Testis (tissue), 3 donors: ENCODE data around the gene PRKAG1. TPM values are rescaled to one million over a fixed set of nuclear protein-coding genes. Genes with fewer than 3 reads are reported as not detected.

Experiments used
- DNase-seq: peaks from one replicate; pipeline ENCODE4 v3.0.0-alpha.2; 2019
- H3K27ac ChIP-seq, 2 donors: fragments of 200-600 bp; sonication (generic); one replicate each; pipeline ENCODE4 v1.5.1; 2019
- H3K27me3 ChIP-seq: fragments of 200-600 bp; sonication (generic); one replicate; pipeline ENCODE4 v1.5.1; 2019
- H3K36me3 ChIP-seq: fragments of 200-600 bp; sonication (generic); one replicate; pipeline ENCODE4 v1.5.1; 2017; ENCODE audit warnings: low read depth; ENCODE audit errors: missing control alignments
- H3K4me1 ChIP-seq: fragments of 200-600 bp; sonication (generic); one replicate; pipeline ENCODE4 v1.5.1; 2019
- H3K4me3 ChIP-seq, 2 donors: fragments of 200-600 bp; sonication (generic); one replicate each; pipeline ENCODE4 v1.5.1; 2017 to 2019
- H3K9me3 ChIP-seq: fragments of 200-600 bp; sonication (generic); one replicate; pipeline ENCODE4 v1.5.1; 2017
- POLR2A ChIP-seq: fragments of 450-650 bp; IDR thresholded peaks from one replicate; pipeline ENCODE4 v1.6.1; 2017; ENCODE audit warnings: antibody characterized with exemption, mild to moderate bottlenecking, moderate library complexity
- WGBS, 2 donors: methylation state at CpG; one replicate each; pipeline ENCODE4 v1.1.5; 2018; 5-methylcytosine and 5-hydroxymethylcytosine counted together
- intact Hi-C: fragments of 100-400 bp; cut with DNase I; formaldehyde crosslinking; loops from one replicate; pipeline ENCODE4 v1.15.1; 2023; ENCODE audit warnings: low total_unique reads
- polyA plus RNA-seq: library from polyadenylated mRNA; stranded (reverse); fragments of 350-450 nt; fragmentation: Illumina TruSeq; extraction: RNeasy Lipid Tissue Mini Kit (QIAGEN cat#74804); gene quantifications from one replicate; pipeline ENCODE4 v1.2.3, GENCODE V29; 2014; ENCODE audit warnings: low read depth, low replicate concordance; ENCODE audit not compliant: insufficient read depth
- total RNA-seq, 2 donors: library from RNA; depleted of rRNA; stranded (reverse); fragments of >200 nt; gene quantifications; one replicate each; pipeline ENCODE4 v1.2.3, GENCODE V29; 2016
- TF ChIP-seq, protein P1 (sequence below), 3 experiments: fragments of 450-650 bp in 2 of 3; fragments of 200-600 bp in 1 of 3; sonication (generic) in 1 of 3; IDR thresholded peaks; one replicate each; pipeline ENCODE4 v1.5.1; 2016 to 2019; ENCODE audit warnings: antibody characterized with exemption in 3 of 3, mild to moderate bottlenecking in 2 of 3, moderate library complexity in 1 of 3

PRKAG1 gene
- total and polyA plus RNA-seq, 3 donors from 2014 or later, result 52.7 to 80.7 (median 59.6) TPM

DNA sequence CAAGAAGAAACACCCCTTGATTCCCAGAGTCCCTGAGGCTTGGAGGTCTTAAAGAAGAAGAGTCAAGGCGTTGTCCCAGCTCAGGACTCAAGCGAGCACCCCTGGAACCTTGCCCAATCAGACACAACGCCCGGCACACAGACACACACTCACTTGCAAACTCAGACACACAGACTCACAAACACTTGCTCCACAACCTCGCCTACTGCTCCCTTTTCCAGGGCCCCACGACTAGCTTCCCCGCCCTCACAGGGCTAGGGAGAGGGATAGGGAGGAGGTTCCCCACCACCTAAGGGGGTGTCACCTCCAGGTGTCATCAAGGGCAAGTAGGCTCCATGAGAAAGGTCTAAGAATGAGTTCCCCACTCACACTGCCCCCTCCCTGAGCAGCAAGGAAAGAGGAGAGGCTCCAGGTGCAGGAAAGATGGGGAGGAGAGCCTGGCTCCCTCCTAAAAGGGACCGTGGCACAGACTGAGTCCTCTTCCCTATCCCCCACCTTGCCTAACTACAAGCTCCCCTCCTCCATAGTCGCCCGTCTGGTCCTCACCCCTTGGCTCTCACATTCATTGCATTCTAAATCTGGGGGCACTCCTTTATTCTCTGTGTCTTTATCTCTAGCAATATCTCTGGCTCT lies 47.8 kb downstream of the PRKAG1 start:
- intact Hi-C loops, result no loop called here
- no peak for DNase-seq
- Histone ChIP-seq H3K36me3 (no peaks in the 10 kb centered on the region), H3K4me1 (peaks cover 12% of the 10 kb centered on the region), H3K9me3 (no peaks in the 10 kb centered on the region), H3K27me3 (no peaks in the 10 kb centered on the region), H3K4me3 (no peak overlapping the region), H3K27ac (no peak overlapping the region)
- TF ChIP-seq, protein P1, sequence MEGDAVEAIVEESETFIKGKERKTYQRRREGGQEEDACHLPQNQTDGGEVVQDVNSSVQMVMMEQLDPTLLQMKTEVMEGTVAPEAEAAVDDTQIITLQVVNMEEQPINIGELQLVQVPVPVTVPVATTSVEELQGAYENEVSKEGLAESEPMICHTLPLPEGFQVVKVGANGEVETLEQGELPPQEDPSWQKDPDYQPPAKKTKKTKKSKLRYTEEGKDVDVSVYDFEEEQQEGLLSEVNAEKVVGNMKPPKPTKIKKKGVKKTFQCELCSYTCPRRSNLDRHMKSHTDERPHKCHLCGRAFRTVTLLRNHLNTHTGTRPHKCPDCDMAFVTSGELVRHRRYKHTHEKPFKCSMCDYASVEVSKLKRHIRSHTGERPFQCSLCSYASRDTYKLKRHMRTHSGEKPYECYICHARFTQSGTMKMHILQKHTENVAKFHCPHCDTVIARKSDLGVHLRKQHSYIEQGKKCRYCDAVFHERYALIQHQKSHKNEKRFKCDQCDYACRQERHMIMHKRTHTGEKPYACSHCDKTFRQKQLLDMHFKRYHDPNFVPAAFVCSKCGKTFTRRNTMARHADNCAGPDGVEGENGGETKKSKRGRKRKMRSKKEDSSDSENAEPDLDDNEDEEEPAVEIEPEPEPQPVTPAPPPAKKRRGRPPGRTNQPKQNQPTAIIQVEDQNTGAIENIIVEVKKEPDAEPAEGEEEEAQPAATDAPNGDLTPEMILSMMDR (IDR thresholded peaks at IDR 0.05), result no peak
- no peak for TF ChIP-seq POLR2A
- 23 to 30% methylated on average over 8 to 10 of the region's 10 CpGs for WGBS, 2 donors

DNA sequence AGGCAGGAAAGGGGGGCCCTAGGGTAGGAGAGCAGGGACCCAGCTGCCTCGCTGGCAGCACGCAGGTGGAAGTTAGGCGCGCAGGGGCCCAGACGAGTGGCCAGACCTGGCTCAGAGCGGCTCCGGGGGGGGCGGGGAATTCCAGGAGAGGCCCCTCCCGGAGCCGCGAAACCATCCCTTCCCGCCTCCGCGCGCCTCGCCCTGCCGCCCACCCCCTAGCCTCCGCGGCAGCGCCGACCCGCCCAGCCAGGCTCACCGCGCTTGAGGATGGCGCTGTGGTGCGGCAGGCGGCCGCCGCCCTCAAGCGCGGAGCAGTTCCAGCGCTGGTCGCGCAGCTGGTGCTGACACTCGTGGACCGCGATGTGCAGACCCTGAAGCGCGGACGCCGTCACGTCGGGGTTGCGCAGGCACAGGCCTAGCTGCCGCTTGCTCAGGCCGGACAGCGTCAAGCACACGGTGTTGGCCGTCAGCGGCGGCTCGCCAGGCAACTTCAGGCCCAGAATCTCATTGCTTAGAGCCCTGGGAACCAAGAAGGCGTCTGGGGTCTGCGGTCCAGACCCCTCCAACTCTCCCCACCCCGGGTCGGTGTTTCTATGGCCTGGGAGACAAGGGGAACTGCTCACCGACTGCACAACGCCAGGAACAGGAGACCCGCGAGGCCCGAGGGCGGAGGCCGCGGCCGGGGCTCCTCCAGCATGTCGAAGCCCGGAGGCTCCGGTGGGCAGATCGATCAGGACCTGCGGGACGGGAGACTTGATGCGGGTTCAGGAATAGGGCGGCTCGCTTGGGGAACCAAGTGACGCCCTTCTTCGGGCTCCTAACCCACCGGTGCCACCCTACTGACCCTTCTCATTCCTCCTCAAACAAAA lies 48.5 kb downstream of the PRKAG1 start:
- Histone ChIP-seq H3K27me3 (no peaks in the 10 kb centered on the region), H3K9me3 (no peaks in the 10 kb centered on the region), H3K36me3 (no peaks in the 10 kb centered on the region), H3K4me1 (peaks cover 12% of the 10 kb centered on the region), H3K27ac (no peak overlapping the region), H3K4me3 (peak overlapping the region in 1 of 2 donors; percentile 38)
- no peak for DNase-seq
- no peak for TF ChIP-seq POLR2A
- TF ChIP-seq, protein P1 (IDR thresholded peaks at IDR 0.05), result no peak
- intact Hi-C loops, result no loop called here
- WGBS, 2 donors, result 14 to 22% methylated on average over 30 to 47 of the region's 77 CpGs

DNA sequence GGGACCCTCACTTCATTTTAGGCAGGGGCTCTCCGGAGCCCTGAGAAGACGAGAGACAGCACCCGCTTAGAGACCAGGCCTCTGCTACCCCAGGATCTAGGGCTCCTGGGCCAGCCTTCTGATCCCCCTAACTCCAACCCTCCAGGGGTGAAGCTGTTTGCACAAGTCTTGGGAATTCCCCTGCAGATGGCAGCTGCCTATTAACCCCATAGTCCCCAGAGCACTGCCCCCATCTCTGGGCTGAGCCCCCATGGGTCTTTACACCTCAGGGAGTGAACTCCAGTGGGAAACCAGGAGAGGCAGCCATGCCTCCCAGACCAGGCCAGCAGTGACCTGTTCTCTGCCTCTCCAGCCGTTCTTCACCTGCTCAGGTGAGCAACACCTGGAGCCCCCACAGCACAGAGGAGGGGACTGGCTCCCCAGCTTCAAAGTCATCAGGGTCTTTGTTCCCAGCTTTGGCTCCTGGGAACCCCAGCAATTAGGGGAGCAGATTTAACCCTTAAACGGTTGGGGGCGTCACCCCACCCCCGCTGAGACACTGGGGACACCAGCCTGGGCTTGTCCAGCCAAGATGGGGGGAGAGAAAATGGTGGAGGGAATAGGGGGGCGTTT lies 49.3 kb downstream of the PRKAG1 start:
- no peak for DNase-seq
- H3K4me1 ChIP-seq, result peaks cover 12% of the 10 kb centered on the region
- 56 to 71% methylated on average over 4 to 8 of the region's 8 CpGs for WGBS, 2 donors
- peak overlapping the region in 1 of 2 donors; percentile 38 for H3K4me3 ChIP-seq
- TF ChIP-seq POLR2A, result no peak
- TF ChIP-seq, protein P1 (IDR thresholded peaks at IDR 0.05), result no peak
- H3K9me3 ChIP-seq, result no peaks in the 10 kb centered on the region
- H3K36me3 ChIP-seq, result no peaks in the 10 kb centered on the region
- no peaks in the 10 kb centered on the region for H3K27me3 ChIP-seq
- intact Hi-C loops, result no loop called here
- no peak overlapping the region for H3K27ac ChIP-seq

DNA sequence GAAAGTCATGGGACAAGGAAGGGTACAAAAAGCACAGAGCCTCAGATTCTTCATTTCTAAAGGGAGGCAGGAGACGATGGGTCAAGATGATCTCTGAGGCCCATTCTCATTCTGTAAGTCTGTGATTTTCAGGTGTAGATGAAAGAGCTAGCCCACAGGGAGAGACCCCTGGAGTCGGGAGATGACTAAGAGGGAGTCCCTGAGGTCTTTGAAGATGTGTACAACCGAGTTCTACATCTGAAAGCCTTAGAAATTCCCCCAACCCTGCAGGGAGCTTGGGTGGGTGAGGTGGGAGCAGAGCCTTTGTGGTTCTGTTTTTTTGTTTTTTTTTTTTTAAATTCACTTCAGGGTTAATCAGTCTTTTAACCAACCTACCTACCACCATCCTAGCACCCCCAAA lies 50.1 kb downstream of the PRKAG1 start:
- intact Hi-C loops, result no loop called here
- Histone ChIP-seq H3K9me3 (no peaks in the 10 kb centered on the region), H3K27ac (no peak overlapping the region), H3K4me1 (peaks cover 12% of the 10 kb centered on the region), H3K27me3 (no peaks in the 10 kb centered on the region), H3K4me3 (no peak overlapping the region), H3K36me3 (no peaks in the 10 kb centered on the region)
- TF ChIP-seq, protein P1 (IDR thresholded peaks at IDR 0.05), result no peak
- DNase-seq, result no peak
- WGBS, 2 donors, result 87% methylated on average over 3 of the region's 3 CpGs
